Fibroblast of pulmonary artery (primary cell): ENCODE results near the gene TTC9C.

Source experiments
- DNase-seq: peaks from one replicate; pipeline ENCODE4 v3.0.0-alpha.2; 2010; ENCODE audit warnings: low read depth
- H3K4me3 ChIP-seq: replicated peaks from 2 replicates; pipeline ENCODE4 v1.5.1; 2011; ENCODE audit warnings: low read depth, mild to moderate bottlenecking, control low read depth, low read length, moderate library complexity
- CTCF ChIP-seq: IDR thresholded peaks from 2 replicates; pipeline ENCODE4 v1.5.1; 2011; ENCODE audit warnings: mild to moderate bottlenecking, control low read depth, low read length, inconsistent platforms; ENCODE audit errors: missing control alignments

The TTC9C gene

GRCh38 chr11:62706850-62707247 is 21.4 kb upstream of the TTC9C start:
- TF ChIP-seq CTCF, result no peak
- peak overlapping the region; percentile 43 for H3K4me3 ChIP-seq
- no peak for DNase-seq

- H3K4me3 ChIP-seq, result peak within 1 kb of the TSS; percentile 43
- TF ChIP-seq CTCF, result no peak
- no peak for DNase-seq
These were observed 20.9 kb upstream of the TTC9C start, which contains the start of the genes BSCL2 and GNG3 for GRCh38 chr11:62707277-62707861. BSCL2 (minus strand) TSS chr11:62707424; CDS start chr11:62707195, 229 bp downstream. GNG3 (plus strand) TSS chr11:62707676; CDS start chr11:62708296, 620 bp downstream.

- H3K4me3 ChIP-seq, result peak overlapping the region; percentile 58
- DNase-seq, result no peak
- TF ChIP-seq CTCF, result no peak
These were observed 19.9 kb upstream of the TTC9C start for GRCh38 chr11:62708392-62708791.

- peak overlapping the region; percentile 58 for H3K4me3 ChIP-seq
- DNase-seq, result no peak
- TF ChIP-seq CTCF, result no peak
These were observed 19.5 kb upstream of the TTC9C start for GRCh38 chr11:62708793-62709192.

GRCh38 chr11:62709247-62710000 is 18.9 kb upstream of the TTC9C start:
- DNase-seq, result peak; percentile 98
- H3K4me3 ChIP-seq, result peak overlapping the region; percentile 58
- no peak for TF ChIP-seq CTCF

GRCh38 chr11:62710001-62710345 is 18.3 kb upstream of the TTC9C start:
- peak; percentile 31 for DNase-seq

More at GRCh38 chr11:62710001-62710345, 18.3 kb upstream of the TTC9C start:
- H3K4me3 ChIP-seq, result peak overlapping the region; percentile 58
- TF ChIP-seq CTCF, result no peak
